Stomach smooth muscle (tissue), 2 donors: Measurements from ENCODE around the gene SEL1L3.

Experiments used
- H3K27ac ChIP-seq: one replicate; pipeline ENCODE4 v1.7.0; 2013; ENCODE audit warnings: mild to moderate bottlenecking, low read length, inconsistent platforms
- H3K27me3 ChIP-seq, 2 donors: one replicate each; pipeline ENCODE4 v1.7.0; 2013; ENCODE audit warnings: low read length in 2 of 2; ENCODE audit not compliant: insufficient read depth in 2 of 2, control insufficient read depth in 1 of 2
- H3K36me3 ChIP-seq, 2 donors: one replicate each; pipeline ENCODE4 v1.7.0; 2013; ENCODE audit warnings: low read length in 2 of 2; ENCODE audit not compliant: control insufficient read depth in 2 of 2, insufficient read depth in 2 of 2
- H3K4me1 ChIP-seq: one replicate; pipeline ENCODE4 v1.7.0; 2013; ENCODE audit warnings: low read length; ENCODE audit not compliant: control insufficient read depth, insufficient read depth
- H3K4me3 ChIP-seq, 2 donors: one replicate each; pipeline ENCODE4 v1.7.0; 2013; ENCODE audit warnings: low read length in 2 of 2
- H3K9ac ChIP-seq, 2 donors: one replicate each; pipeline ENCODE4 v1.7.0; 2013; ENCODE audit warnings: low read length in 2 of 2, mild to moderate bottlenecking in 1 of 2
- H3K9me3 ChIP-seq, 2 donors: one replicate each; pipeline ENCODE4 v1.7.0; 2013; ENCODE audit warnings: low read length in 2 of 2; ENCODE audit not compliant: control insufficient read depth in 2 of 2
- donor health status: healthy.
- donor health status: Pancreatic carcinoma.

The SEL1L3 gene

GRCh38 chr4:25786497-25787065 lies 76.2 kb downstream of the SEL1L3 start:
- H3K27ac ChIP-seq = no peak overlapping the region
- H3K9ac ChIP-seq = no peak overlapping the region
- no peaks in the 10 kb centered on the region for H3K4me1 ChIP-seq
- no peaks in the 10 kb centered on the region for H3K9me3 ChIP-seq
- no peaks in the 10 kb centered on the region for H3K36me3 ChIP-seq
- H3K4me3 ChIP-seq = no peak overlapping the region
- peaks cover 0 to 3% of the 10 kb centered on the region in 2 donors for H3K27me3 ChIP-seq

GRCh38 chr4:25783943-25784342 lies 78.8 kb downstream of the SEL1L3 start:
- peaks cover 0 to 2% of the 10 kb centered on the region in 2 donors for H3K9me3 ChIP-seq
- H3K27me3 ChIP-seq = peaks cover 0 to 3% of the 10 kb centered on the region in 2 donors
- H3K36me3 ChIP-seq = no peaks in the 10 kb centered on the region
- no peak overlapping the region for H3K9ac ChIP-seq
- no peak overlapping the region for H3K27ac ChIP-seq
- no peak overlapping the region for H3K4me3 ChIP-seq
- no peaks in the 10 kb centered on the region for H3K4me1 ChIP-seq

GRCh38 chr4:25783126-25783525 lies 79.7 kb downstream of the SEL1L3 start:
- peaks cover 0 to 3% of the 10 kb centered on the region in 2 donors for H3K9me3 ChIP-seq
- peaks cover 0 to 3% of the 10 kb centered on the region in 2 donors for H3K27me3 ChIP-seq
- H3K4me3 ChIP-seq = no peak overlapping the region
- no peak overlapping the region for H3K27ac ChIP-seq
- H3K36me3 ChIP-seq = no peaks in the 10 kb centered on the region
- no peaks in the 10 kb centered on the region for H3K4me1 ChIP-seq
- H3K9ac ChIP-seq = no peak overlapping the region

GRCh38 chr4:25782482-25782881 lies 80.3 kb downstream of the SEL1L3 start:
- Histone ChIP-seq H3K36me3 (no peaks in the 10 kb centered on the region), H3K4me3 (no peak overlapping the region), H3K9me3 (peaks cover 0 to 3% of the 10 kb centered on the region in 2 donors), H3K4me1 (no peaks in the 10 kb centered on the region), H3K27ac (no peak overlapping the region), H3K27me3 (no peaks in the 10 kb centered on the region), H3K9ac (no peak overlapping the region)

- Histone ChIP-seq H3K9me3 (peaks cover 0 to 3% of the 10 kb centered on the region in 2 donors), H3K9ac (no peak overlapping the region), H3K36me3 (no peaks in the 10 kb centered on the region), H3K27me3 (no peaks in the 10 kb centered on the region), H3K4me3 (no peak overlapping the region), H3K27ac (no peak overlapping the region), H3K4me1 (no peaks in the 10 kb centered on the region)
Observed at GRCh38 chr4:25779021-25779420, 83.8 kb downstream of the SEL1L3 start.

GRCh38 chr4:25776795-25777194 lies 86.0 kb downstream of the SEL1L3 start:
- no peak overlapping the region for H3K4me3 ChIP-seq
- no peaks in the 10 kb centered on the region for H3K36me3 ChIP-seq
- H3K9ac ChIP-seq = no peak overlapping the region
- no peaks in the 10 kb centered on the region for H3K4me1 ChIP-seq
- no peak overlapping the region for H3K27ac ChIP-seq
- no peaks in the 10 kb centered on the region for H3K27me3 ChIP-seq
- H3K9me3 ChIP-seq = peaks cover 0 to 3% of the 10 kb centered on the region in 2 donors

- Histone ChIP-seq H3K27me3 (no peaks in the 10 kb centered on the region), H3K27ac (no peak overlapping the region), H3K9ac (no peak overlapping the region), H3K4me3 (no peak overlapping the region), H3K4me1 (no peaks in the 10 kb centered on the region), H3K9me3 (peaks cover 0 to 3% of the 10 kb centered on the region in 2 donors), H3K36me3 (no peaks in the 10 kb centered on the region)
Observed at GRCh38 chr4:25775166-25775565, 87.6 kb downstream of the SEL1L3 start.

GRCh38 chr4:25773358-25773757 lies 89.4 kb downstream of the SEL1L3 start:
- no peak overlapping the region for H3K27ac ChIP-seq
- no peak overlapping the region for H3K4me3 ChIP-seq
- H3K4me1 ChIP-seq = no peaks in the 10 kb centered on the region
- H3K36me3 ChIP-seq = no peaks in the 10 kb centered on the region
- no peaks in the 10 kb centered on the region for H3K9me3 ChIP-seq
- H3K27me3 ChIP-seq = no peaks in the 10 kb centered on the region
- no peak overlapping the region for H3K9ac ChIP-seq

- Histone ChIP-seq H3K9me3 (no peaks in the 10 kb centered on the region), H3K27ac (no peak overlapping the region), H3K27me3 (no peaks in the 10 kb centered on the region), H3K36me3 (no peaks in the 10 kb centered on the region), H3K4me1 (no peaks in the 10 kb centered on the region), H3K9ac (no peak overlapping the region), H3K4me3 (no peak overlapping the region)
Observed at GRCh38 chr4:25771672-25772071, 91.1 kb downstream of the SEL1L3 start.

- Histone ChIP-seq H3K27me3 (no peaks in the 10 kb centered on the region), H3K9me3 (no peaks in the 10 kb centered on the region), H3K4me1 (no peaks in the 10 kb centered on the region), H3K9ac (no peak overlapping the region), H3K36me3 (no peaks in the 10 kb centered on the region), H3K27ac (no peak overlapping the region), H3K4me3 (no peak overlapping the region)
Observed at GRCh38 chr4:25770847-25771246, 91.9 kb downstream of the SEL1L3 start.

- Histone ChIP-seq H3K27me3 (no peaks in the 10 kb centered on the region), H3K4me1 (no peaks in the 10 kb centered on the region), H3K9me3 (no peaks in the 10 kb centered on the region), H3K9ac (no peak overlapping the region), H3K4me3 (no peak overlapping the region), H3K27ac (no peak overlapping the region), H3K36me3 (no peaks in the 10 kb centered on the region)
Observed at GRCh38 chr4:25769251-25769650, 93.5 kb downstream of the SEL1L3 start.
